Mesenchymal stem cell (in vitro differentiated cells and primary cell): Measurements from ENCODE around the gene FGFRL1.

Experiments used
- DNase-seq: peaks from one replicate; pipeline ENCODE4 v3.0.0-alpha.2; 2013
- H2AFZ ChIP-seq: one replicate; pipeline ENCODE4 v1.6.1; 2013; ENCODE audit warnings: low read depth, mild to moderate bottlenecking, control low read depth, inconsistent platforms, low read length, moderate library complexity
- H2AK5ac ChIP-seq: 2 replicates; pipeline ENCODE4 v1.6.1; 2013; ENCODE audit warnings: low read length, moderate library complexity, mild to moderate bottlenecking, inconsistent platforms; ENCODE audit not compliant: severe bottlenecking
- H2BK120ac ChIP-seq: one replicate; pipeline ENCODE4 v1.6.1; 2013; ENCODE audit warnings: low read depth, mild to moderate bottlenecking, inconsistent platforms, low read length, moderate library complexity
- H2BK12ac ChIP-seq, 2 experiments: one replicate each; pipeline ENCODE4 v1.6.1; 2013; ENCODE audit warnings: inconsistent platforms in 2 of 2, low read length in 2 of 2, mild to moderate bottlenecking in 2 of 2, moderate library complexity in 2 of 2, control low read depth in 1 of 2
- H2BK15ac ChIP-seq: one replicate; pipeline ENCODE4 v1.6.1; 2013; ENCODE audit warnings: mild to moderate bottlenecking, low read depth, inconsistent platforms; ENCODE audit not compliant: poor library complexity, severe bottlenecking
- H2BK5ac ChIP-seq: 2 replicates; pipeline ENCODE4 v1.6.1; 2013; ENCODE audit warnings: low read depth, mild to moderate bottlenecking, low read length, control low read depth, inconsistent platforms; ENCODE audit not compliant: poor library complexity, severe bottlenecking
- H3K14ac ChIP-seq, 2 experiments: one replicate each; pipeline ENCODE4 v1.6.1; 2013; ENCODE audit warnings: inconsistent platforms in 2 of 2, low read length in 2 of 2, control low read depth in 1 of 2, mild to moderate bottlenecking in 1 of 2, moderate library complexity in 1 of 2
- H3K18ac ChIP-seq, 2 experiments: one replicate each; pipeline ENCODE4 v1.6.1; 2013; ENCODE audit warnings: inconsistent platforms in 2 of 2, low read length in 2 of 2, control low read depth in 1 of 2, low read depth in 1 of 2, mild to moderate bottlenecking in 1 of 2
- H3K23ac ChIP-seq, 2 experiments: one replicate each; pipeline ENCODE4 v1.6.1; 2013; ENCODE audit warnings: inconsistent platforms in 2 of 2, low read length in 2 of 2, mild to moderate bottlenecking in 2 of 2, moderate library complexity in 2 of 2, control low read depth in 1 of 2
- H3K27ac ChIP-seq: 2 replicates; pipeline ENCODE4 v1.5.1; 2013; ENCODE audit warnings: mild to moderate bottlenecking, moderate library complexity, low read length, control low read depth, inconsistent platforms; ENCODE audit not compliant: poor library complexity, severe bottlenecking
- H3K27me3 ChIP-seq, 2 experiments: 2 replicates each; pipeline versions ENCODE4 v1.6.1 to v1.7.0; 2013; ENCODE audit warnings: low read length in 2 of 2, mild to moderate bottlenecking in 2 of 2, moderate library complexity in 2 of 2, control low read depth in 1 of 2, inconsistent platforms in 1 of 2; ENCODE audit not compliant: control insufficient read depth in 1 of 2, insufficient read depth in 1 of 2
- H3K36me3 ChIP-seq, 2 experiments: 2 replicates each; pipeline versions ENCODE4 v1.6.1 to v1.7.0; 2013; ENCODE audit warnings: low read length in 2 of 2, control low read depth in 1 of 2, inconsistent platforms in 1 of 2, low read depth in 1 of 2, mild to moderate bottlenecking in 1 of 2; ENCODE audit not compliant: insufficient read depth in 2 of 2, control insufficient read depth in 1 of 2
- H3K4ac ChIP-seq, 2 experiments: one replicate each; pipeline ENCODE4 v1.6.1; 2013; ENCODE audit warnings: inconsistent platforms in 2 of 2, low read length in 2 of 2, mild to moderate bottlenecking in 2 of 2, moderate library complexity in 2 of 2, control low read depth in 1 of 2, low read depth in 1 of 2
- H3K4me1 ChIP-seq: 2 replicates; pipeline ENCODE4 v1.6.1; 2013; ENCODE audit warnings: low read depth, low read length, control low read depth; ENCODE audit not compliant: control insufficient read depth, insufficient read depth
- H3K4me2 ChIP-seq: 2 replicates; pipeline ENCODE4 v1.6.1; 2013; ENCODE audit warnings: low read length, mild to moderate bottlenecking, inconsistent platforms; ENCODE audit not compliant: poor library complexity, severe bottlenecking
- H3K4me3 ChIP-seq, 2 experiments: 2 replicates each; pipeline versions ENCODE4 v1.5.1 to v1.7.0; 2013; ENCODE audit warnings: low read length in 2 of 2, mild to moderate bottlenecking in 2 of 2, control low read depth in 1 of 2, low read depth in 1 of 2; ENCODE audit not compliant: insufficient read depth in 1 of 2
- H3K79me1 ChIP-seq: replicated peaks from 2 replicates; pipeline ENCODE4 v1.6.1; 2013; ENCODE audit warnings: mild to moderate bottlenecking, control low read depth, low read length, inconsistent platforms; ENCODE audit not compliant: poor library complexity, severe bottlenecking
- H3K9ac ChIP-seq: 2 replicates; pipeline ENCODE4 v1.7.0; 2013; ENCODE audit warnings: mild to moderate bottlenecking, low read length, moderate library complexity
- H3K9me3 ChIP-seq: 2 replicates; pipeline ENCODE4 v1.7.0; 2013; ENCODE audit warnings: mild to moderate bottlenecking, low read length; ENCODE audit not compliant: control insufficient read depth
- H4K8ac ChIP-seq: one replicate; pipeline ENCODE4 v1.6.1; 2013; ENCODE audit warnings: inconsistent platforms, mild to moderate bottlenecking, low read length, moderate library complexity
- H4K91ac ChIP-seq: one replicate; pipeline ENCODE4 v1.6.1; 2013; ENCODE audit warnings: mild to moderate bottlenecking, low read length, inconsistent platforms
- WGBS: methylation state at CpG from one replicate; pipeline ENCODE4 v1.1.7; 2013; ENCODE audit warnings: mixed read lengths; 5-methylcytosine and 5-hydroxymethylcytosine counted together

The FGFRL1 gene

GRCh38 chr4:1028574-1029220, 17.3 kb downstream of the FGFRL1 start:
- H4K91ac ChIP-seq = peak overlapping the region; percentile 14
- 90% methylated on average over 35 of the region's 36 CpGs for WGBS
- no peak overlapping the region for H2AK5ac ChIP-seq
- H3K9me3 ChIP-seq = no peaks in the 10 kb centered on the region
- H3K27ac ChIP-seq = no peak overlapping the region
- H3K36me3 ChIP-seq = peaks cover 20 to 32% of the 10 kb centered on the region in 2 experiments
- peaks cover 0 to 44% of the 10 kb centered on the region in 2 experiments for H3K27me3 ChIP-seq
- H3K4ac ChIP-seq = no peak overlapping the region
- H2BK5ac ChIP-seq = no peak overlapping the region
- no peak overlapping the region for H2AFZ ChIP-seq
- no peak overlapping the region for H2BK120ac ChIP-seq
- no peak overlapping the region for H3K4me3 ChIP-seq
- DNase-seq = no peak
- no peak overlapping the region for H3K9ac ChIP-seq
- H4K8ac ChIP-seq = no peak overlapping the region
- no peak overlapping the region for H2BK15ac ChIP-seq
- no peak overlapping the region for H3K18ac ChIP-seq
- no peaks in the 10 kb centered on the region for H3K79me1 ChIP-seq
- H3K4me2 ChIP-seq = no peak overlapping the region
- H2BK12ac ChIP-seq = peak overlapping the region in 1 of 2 experiments; percentile 17
- no peak overlapping the region for H3K23ac ChIP-seq
- H3K4me1 ChIP-seq = peaks cover 34% of the 10 kb centered on the region
- H3K14ac ChIP-seq = no peak overlapping the region

- WGBS = 86% methylated on average over 16 of the region's 17 CpGs
- Histone ChIP-seq H3K27me3 (peaks cover 0 to 44% of the 10 kb centered on the region in 2 experiments), H3K79me1 (no peaks in the 10 kb centered on the region)
Measured at GRCh38 chr4:1029529-1029928, 18.1 kb downstream of the FGFRL1 start.

GRCh38 chr4:1030031-1030430, 18.6 kb downstream of the FGFRL1 start:
- DNase-seq = no peak
- Histone ChIP-seq H2AK5ac (no peak overlapping the region), H3K18ac (no peak overlapping the region), H2AFZ (no peak overlapping the region), H3K4ac (no peak overlapping the region), H2BK5ac (no peak overlapping the region), H3K9me3 (no peaks in the 10 kb centered on the region), H4K91ac (no peak overlapping the region), H3K79me1 (no peaks in the 10 kb centered on the region), H4K8ac (no peak overlapping the region), H3K9ac (no peak overlapping the region), H3K4me1 (peaks cover 31% of the 10 kb centered on the region), H3K27ac (no peak overlapping the region), H3K23ac (no peak overlapping the region), H2BK120ac (no peak overlapping the region), H3K4me2 (no peak overlapping the region), H3K4me3 (no peak overlapping the region), H3K14ac (no peak overlapping the region), H2BK12ac (no peak overlapping the region), H3K27me3 (peaks cover 0 to 44% of the 10 kb centered on the region in 2 experiments), H3K36me3 (peaks cover 11 to 19% of the 10 kb centered on the region in 2 experiments), H2BK15ac (no peak overlapping the region)
- WGBS = 61% methylated on average over 12 of the region's 12 CpGs

More at GRCh38 chr4:1029529-1029928, 18.1 kb downstream of the FGFRL1 start:
- Histone ChIP-seq H4K91ac (no peak overlapping the region), H2BK12ac (no peak overlapping the region), H3K4me2 (no peak overlapping the region), H3K14ac (no peak overlapping the region), H2BK120ac (no peak overlapping the region), H3K9ac (no peak overlapping the region), H3K4me1 (peaks cover 31% of the 10 kb centered on the region), H3K36me3 (peaks cover 16 to 24% of the 10 kb centered on the region in 2 experiments), H4K8ac (no peak overlapping the region), H3K9me3 (no peaks in the 10 kb centered on the region), H2AFZ (no peak overlapping the region), H2BK15ac (peak overlapping the region; percentile 80), H3K23ac (no peak overlapping the region), H3K27ac (no peak overlapping the region), H3K4ac (no peak overlapping the region), H2AK5ac (no peak overlapping the region), H2BK5ac (no peak overlapping the region), H3K4me3 (no peak overlapping the region), H3K18ac (no peak overlapping the region)
- DNase-seq = no peak

- no peak overlapping the region for H3K4me2 ChIP-seq
- no peak overlapping the region for H3K9ac ChIP-seq
- no peak overlapping the region for H2AK5ac ChIP-seq
- no peak overlapping the region for H2BK120ac ChIP-seq
- no peak overlapping the region for H2BK5ac ChIP-seq
- no peak overlapping the region for H2BK15ac ChIP-seq
- DNase-seq = no peak
- no peak overlapping the region for H3K4ac ChIP-seq
- H3K36me3 ChIP-seq = peaks cover 6 to 18% of the 10 kb centered on the region in 2 experiments
- H4K91ac ChIP-seq = no peak overlapping the region
- H4K8ac ChIP-seq = no peak overlapping the region
- no peak overlapping the region for H3K18ac ChIP-seq
- H3K79me1 ChIP-seq = no peaks in the 10 kb centered on the region
- WGBS = 83% methylated on average over 16 of the region's 16 CpGs
- peaks cover 0 to 44% of the 10 kb centered on the region in 2 experiments for H3K27me3 ChIP-seq
- H3K9me3 ChIP-seq = no peaks in the 10 kb centered on the region
- no peak overlapping the region for H3K23ac ChIP-seq
- H3K14ac ChIP-seq = no peak overlapping the region
- H2AFZ ChIP-seq = no peak overlapping the region
- peaks cover 31% of the 10 kb centered on the region for H3K4me1 ChIP-seq
- no peak overlapping the region for H3K27ac ChIP-seq
- H2BK12ac ChIP-seq = no peak overlapping the region
- H3K4me3 ChIP-seq = no peak overlapping the region
Measured at GRCh38 chr4:1030559-1030958, 19.1 kb downstream of the FGFRL1 start.
